Transverse colon (tissue), 4 donors: ENCODE measurements around the gene CCDC32. TPM values are rescaled to one million over a fixed set of nuclear protein-coding genes. Genes with fewer than 3 reads are reported as not detected.
A peak's percentile ranks its signal among the peaks of the same experiment; 100 is the strongest.

ENCODE experiments used
- DNase-seq: peaks from one replicate; pipeline ENCODE4 v3.0.0-alpha.2; 2019
- H3K27ac ChIP-seq, 4 donors: fragments of 200-600 bp; sonication (generic); 2 replicates each; pipeline ENCODE4 v1.5.1; 2016 to 2018; ENCODE audit warnings: inconsistent platforms in 4 of 4
- H3K27me3 ChIP-seq: fragments of 200-600 bp; sonication (generic); 2 replicates; pipeline ENCODE4 v1.5.1; 2017; ENCODE audit warnings: inconsistent platforms
- H3K36me3 ChIP-seq, 4 donors: fragments of 200-600 bp; sonication (generic); 2 replicates each; pipeline ENCODE4 v1.5.1; 2017 to 2019; ENCODE audit warnings: inconsistent platforms in 4 of 4
- H3K4me1 ChIP-seq, 4 donors: fragments of 200-600 bp; sonication (generic); 2 replicates each; pipeline ENCODE4 v1.5.1; 2017 to 2020; ENCODE audit warnings: inconsistent platforms in 4 of 4
- H3K4me3 ChIP-seq, 4 donors: fragments of 200-600 bp; sonication (generic); 1 replicate in 1 of 4; 2 replicates in 3 of 4; pipeline versions ENCODE4 v1.5.1 to v1.6.1; 2017 to 2019; ENCODE audit warnings: inconsistent platforms in 4 of 4
- H3K9me3 ChIP-seq, 2 donors: fragments of 200-600 bp; sonication (generic); 2 replicates each; pipeline ENCODE4 v1.5.1; 2017 to 2019; ENCODE audit warnings: inconsistent platforms in 2 of 2
- CTCF ChIP-seq, 5 experiments: fragments of 200-600 bp in 3 of 5; fragments of 450-650 bp in 2 of 5; sonication (generic) in 3 of 5; IDR thresholded peaks; 1 replicate in 2 of 5; 2 replicates in 3 of 5; pipeline ENCODE4 v1.5.1; 2016 to 2017; ENCODE audit warnings: antibody characterized with exemption in 5 of 5, inconsistent platforms in 3 of 5, mild to moderate bottlenecking in 2 of 5, moderate library complexity in 1 of 5
- EP300 ChIP-seq: sonication (generic); formaldehyde crosslinking; IDR thresholded peaks from one replicate; pipeline ENCODE4 v1.6.1; 2017; ENCODE audit warnings: antibody characterized with exemption, low read depth
- POLR2A ChIP-seq: fragments of 450-650 bp; IDR thresholded peaks from one replicate; pipeline ENCODE4 v1.6.1; 2016; ENCODE audit warnings: antibody characterized with exemption, mild to moderate bottlenecking, moderate library complexity
- POLR2AphosphoS5 ChIP-seq, 3 donors: sonication (generic); formaldehyde crosslinking; IDR thresholded peaks; one replicate each; pipeline ENCODE4 v1.6.1; 2016; ENCODE audit warnings: antibody characterized with exemption in 3 of 3
- WGBS, 2 donors: methylation state at CpG; one replicate each; pipeline ENCODE4 v1.1.5; 2018; ENCODE audit warnings: low coverage in 1 of 2; 5-methylcytosine and 5-hydroxymethylcytosine counted together
- in situ Hi-C, 4 donors: fragments of 200-750 bp; cut with MboI; loops; one replicate each; pipeline versions ENCODE4 v1.15.0 to v1.15.1; 2017; ENCODE audit warnings: low sequenced_read_pairs in 3 of 4, low pct_ligation_motif_present in 1 of 4, low pct_unique_long_range_greater_than_20kb in 1 of 4
- intact Hi-C: fragments of 100-400 bp; cut with DNase I; formaldehyde crosslinking; loops from one replicate; pipeline ENCODE4 v1.15.1; 2023; ENCODE audit warnings: low total_unique reads
- total RNA-seq, 4 donors: library from RNA; depleted of rRNA; stranded (reverse); fragments of >200 nt; gene quantifications; one replicate each; pipeline ENCODE4 v1.1.0, GENCODE V29; 2016

The CCDC32 gene
- total RNA-seq, 4 donors from 2014 or later: 31.0 to 53.1 (median 41.1) TPM

DNA sequence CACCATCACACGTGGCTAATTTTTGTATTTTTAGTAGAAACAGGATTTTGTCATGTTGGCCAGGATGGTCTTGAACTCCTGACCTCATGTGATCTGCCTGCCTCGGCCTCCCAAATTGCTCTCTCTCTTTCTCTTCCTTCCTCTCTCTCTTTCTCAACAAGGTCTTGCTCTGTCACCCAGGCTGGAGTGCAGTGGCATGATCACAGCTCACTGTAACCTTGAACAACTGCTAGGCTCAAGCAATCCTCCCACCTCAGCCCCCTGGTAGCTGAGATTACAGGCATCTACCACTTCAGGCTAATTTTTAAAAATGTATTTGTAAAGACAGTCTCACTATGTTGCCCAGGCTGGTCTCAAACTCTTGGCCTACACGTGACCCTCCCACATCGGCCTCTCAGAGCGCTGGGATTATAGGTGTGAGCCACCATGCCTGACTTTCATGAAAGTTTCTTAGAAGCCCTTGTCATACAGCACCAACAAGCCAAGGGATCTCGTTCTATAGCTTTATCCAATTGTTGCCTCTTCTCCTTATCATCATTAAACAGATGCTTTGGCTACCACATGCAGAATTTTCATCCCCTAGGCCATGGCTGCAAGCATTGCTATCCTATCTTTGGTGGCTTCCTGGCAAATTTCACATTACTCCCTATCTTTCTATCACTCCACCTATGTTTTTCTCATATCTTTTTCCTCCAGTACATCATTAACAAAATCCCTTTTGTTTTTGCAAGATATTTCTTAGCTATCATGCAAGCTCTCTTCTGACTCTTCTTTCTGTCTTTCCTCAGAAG is 5.7 kb downstream of the CCDC32 start:
- intact Hi-C loops: no loop called here
- H3K27me3 ChIP-seq: no peaks in the 10 kb centered on the region
- peak overlapping the region in 2 of 4 donors; percentile 13 to 42 for H3K27ac ChIP-seq
- no peak for DNase-seq
- H3K4me1 ChIP-seq: peaks cover 3 to 15% (median 7%) of the 10 kb centered on the region in 4 donors
- no peaks in the 10 kb centered on the region for H3K9me3 ChIP-seq
- H3K36me3 ChIP-seq: peaks cover 0 to 17% (median 2%) of the 10 kb centered on the region in 4 donors
- TF ChIP-seq POLR2A: no peak
- TF ChIP-seq POLR2AphosphoS5 (IDR thresholded peaks at IDR 0.05): no peak
- no peak for TF ChIP-seq EP300
- TF ChIP-seq CTCF (IDR thresholded peaks at IDR 0.05): no peak
- no peak overlapping the region for H3K4me3 ChIP-seq
- WGBS, 2 donors: 79 to 89% methylated on average over 6 of the region's 6 CpGs
- in situ Hi-C loops: no loop called here

GRCh38 chr15:40555876-40556275 is 9.0 kb downstream of the CCDC32 start:
- Histone ChIP-seq H3K4me3 (no peak overlapping the region), H3K9me3 (no peaks in the 10 kb centered on the region), H3K4me1 (peaks cover 0 to 5% (median 2%) of the 10 kb centered on the region in 4 donors), H3K27me3 (no peaks in the 10 kb centered on the region), H3K36me3 (peaks cover 0 to 28% (median 6%) of the 10 kb centered on the region in 4 donors), H3K27ac (no peak overlapping the region)
- WGBS, 2 donors: 93% methylated on average over 2 of the region's 2 CpGs; no CpG with 5 or more reads in 1 of the 2 donors
- TF ChIP-seq POLR2AphosphoS5 (IDR thresholded peaks at IDR 0.05) (no peak), CTCF (IDR thresholded peaks at IDR 0.05) (no peak), EP300 (no peak), POLR2A (no peak)
- in situ Hi-C loops: no loop called here
- no peak for DNase-seq
- intact Hi-C loops: no loop called here

GRCh38 chr15:40554161-40554525 is 10.7 kb downstream of the CCDC32 start:
- Histone ChIP-seq H3K9me3 (no peaks in the 10 kb centered on the region), H3K4me3 (no peak overlapping the region), H3K36me3 (peaks cover 0 to 29% (median 6%) of the 10 kb centered on the region in 4 donors), H3K27me3 (no peaks in the 10 kb centered on the region), H3K4me1 (peaks cover 0 to 7% (median 0%) of the 10 kb centered on the region in 4 donors), H3K27ac (peak overlapping the region in 1 of 4 donors; percentile 44)
- intact Hi-C loops: no loop called here
- DNase-seq: no peak
- TF ChIP-seq POLR2A (no peak), POLR2AphosphoS5 (IDR thresholded peaks at IDR 0.05) (no peak), EP300 (no peak), CTCF (IDR thresholded peaks at IDR 0.05) (no peak)
- 92 to 100% methylated on average over 1 to 4 of the region's 4 CpGs for WGBS, 2 donors
- in situ Hi-C loops: no loop called here

DNA sequence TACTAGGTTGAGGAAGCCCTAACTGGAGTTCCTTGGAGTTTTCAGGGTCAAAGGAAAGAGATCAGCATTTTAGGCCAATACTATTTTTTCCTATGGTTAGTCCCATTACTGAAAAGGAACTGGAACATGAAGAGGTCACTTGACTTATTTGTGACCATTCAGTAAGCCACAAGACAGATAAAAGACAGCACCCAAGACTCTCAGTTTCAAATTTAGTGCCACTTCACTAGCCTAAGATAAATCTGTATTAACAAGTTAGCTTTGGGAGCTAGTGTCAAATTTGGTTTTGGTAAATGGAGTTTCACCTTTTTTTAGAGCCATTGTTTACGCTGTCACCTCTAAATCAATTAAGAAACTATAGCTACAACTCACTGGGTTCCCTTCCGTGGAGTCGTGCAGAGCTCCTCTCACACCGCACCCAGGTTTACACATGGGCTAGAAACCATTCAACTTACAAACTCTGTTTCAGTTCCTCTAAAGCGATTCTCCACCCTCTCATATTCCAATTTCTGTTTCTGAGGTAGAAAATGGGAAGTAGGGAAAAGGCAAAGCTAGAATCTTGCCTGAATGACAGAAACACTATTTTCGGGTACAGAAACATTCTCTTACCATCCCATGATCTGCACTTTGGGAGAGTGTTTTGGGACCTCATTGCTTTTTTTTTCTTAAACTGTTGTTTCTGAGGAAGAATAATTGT is 14.4 kb downstream of the CCDC32 start:
- H3K27me3 ChIP-seq: no peaks in the 10 kb centered on the region
- no peak overlapping the region for H3K4me3 ChIP-seq
- peak overlapping the region in 3 of 4 donors; percentile 17 to 53 (median 48) for H3K27ac ChIP-seq
- 79 to 80% methylated on average over 6 of the region's 6 CpGs for WGBS, 2 donors
- peaks cover 0 to 20% (median 4%) of the 10 kb centered on the region in 4 donors for H3K36me3 ChIP-seq
- H3K4me1 ChIP-seq: peaks cover 0 to 2% (median 0%) of the 10 kb centered on the region in 4 donors
- no peak for TF ChIP-seq POLR2AphosphoS5 (IDR thresholded peaks at IDR 0.05)
- TF ChIP-seq CTCF (IDR thresholded peaks at IDR 0.05): no peak
- no peaks in the 10 kb centered on the region for H3K9me3 ChIP-seq
- no peak for DNase-seq
- in situ Hi-C loops (no loop called here), intact Hi-C loops (no loop called here)
